Measurements from ENCODE around the gene KCNIP4.

DNA sequence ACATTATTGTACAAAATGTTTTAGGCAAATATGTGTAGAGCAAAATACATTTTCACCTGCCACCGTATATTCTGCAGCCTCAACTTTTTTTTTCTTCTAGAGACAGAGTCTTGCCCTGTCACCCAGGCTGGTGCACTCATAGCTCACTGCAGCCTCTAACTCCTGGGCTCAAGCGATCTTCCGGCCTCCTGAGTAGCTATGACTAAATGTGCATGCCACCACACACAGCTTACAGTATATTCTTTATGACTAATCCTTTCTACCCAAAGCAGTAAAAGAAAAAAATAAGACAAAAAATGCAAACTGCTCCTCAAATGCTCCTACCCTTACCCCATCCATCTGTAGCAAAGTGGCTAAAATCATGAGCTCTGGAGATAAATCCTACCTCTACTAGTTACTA, 426.3 kb downstream of the KCNIP4 start:
- TF ChIP-seq CTCF (conservative IDR thresholded peaks at IDR 0.05; ENCODE audit: low read depth in 2 of 2) = no peak
- TF ChIP-seq EZH2 (IDR thresholded peaks at IDR 0.05; ENCODE audit: low read depth, unreplicated experiment) = no peak
- no peak for TF ChIP-seq ZNF331 (CRISPR knock-in tag; IDR thresholded peaks at IDR 0.05; ENCODE audit: low read depth)
- TF ChIP-seq EZH2phosphoT487 (IDR thresholded peaks at IDR 0.05; ENCODE audit: unreplicated experiment) = no peak
- TF ChIP-seq, protein P1, sequence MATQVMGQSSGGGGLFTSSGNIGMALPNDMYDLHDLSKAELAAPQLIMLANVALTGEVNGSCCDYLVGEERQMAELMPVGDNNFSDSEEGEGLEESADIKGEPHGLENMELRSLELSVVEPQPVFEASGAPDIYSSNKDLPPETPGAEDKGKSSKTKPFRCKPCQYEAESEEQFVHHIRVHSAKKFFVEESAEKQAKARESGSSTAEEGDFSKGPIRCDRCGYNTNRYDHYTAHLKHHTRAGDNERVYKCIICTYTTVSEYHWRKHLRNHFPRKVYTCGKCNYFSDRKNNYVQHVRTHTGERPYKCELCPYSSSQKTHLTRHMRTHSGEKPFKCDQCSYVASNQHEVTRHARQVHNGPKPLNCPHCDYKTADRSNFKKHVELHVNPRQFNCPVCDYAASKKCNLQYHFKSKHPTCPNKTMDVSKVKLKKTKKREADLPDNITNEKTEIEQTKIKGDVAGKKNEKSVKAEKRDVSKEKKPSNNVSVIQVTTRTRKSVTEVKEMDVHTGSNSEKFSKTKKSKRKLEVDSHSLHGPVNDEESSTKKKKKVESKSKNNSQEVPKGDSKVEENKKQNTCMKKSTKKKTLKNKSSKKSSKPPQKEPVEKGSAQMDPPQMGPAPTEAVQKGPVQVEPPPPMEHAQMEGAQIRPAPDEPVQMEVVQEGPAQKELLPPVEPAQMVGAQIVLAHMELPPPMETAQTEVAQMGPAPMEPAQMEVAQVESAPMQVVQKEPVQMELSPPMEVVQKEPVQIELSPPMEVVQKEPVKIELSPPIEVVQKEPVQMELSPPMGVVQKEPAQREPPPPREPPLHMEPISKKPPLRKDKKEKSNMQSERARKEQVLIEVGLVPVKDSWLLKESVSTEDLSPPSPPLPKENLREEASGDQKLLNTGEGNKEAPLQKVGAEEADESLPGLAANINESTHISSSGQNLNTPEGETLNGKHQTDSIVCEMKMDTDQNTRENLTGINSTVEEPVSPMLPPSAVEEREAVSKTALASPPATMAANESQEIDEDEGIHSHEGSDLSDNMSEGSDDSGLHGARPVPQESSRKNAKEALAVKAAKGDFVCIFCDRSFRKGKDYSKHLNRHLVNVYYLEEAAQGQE (IDR thresholded peaks at IDR 0.05; ENCODE audit: unreplicated experiment) = no peak
